ENCODE results near the gene FAM83B.

FAM83B gene

GRCh38 chr6:54856129-54856528 lies 9.6 kb downstream of the FAM83B start:
- Histone ChIP-seq H3K4me2 (no peak overlapping the region), H3K4me1 (no peaks in the 10 kb centered on the region), H3K27ac (no peak overlapping the region), H3K36me3 (no peaks in the 10 kb centered on the region), H3K27me3 (no peaks in the 10 kb centered on the region), H3K9me3 (replicated peaks in 1 of 11) (peaks cover 0 to 13% (median 4%) of the 10 kb centered on the region in 11 experiments; a peak in 7 of 22 replicates), H3K9ac (no peak overlapping the region), H4K20me1 (no peaks in the 10 kb centered on the region), H3K4me3 (no peak overlapping the region)
- no peak for TF ChIP-seq Cebpa-rat (IDR thresholded peaks at IDR 0.05)

GRCh38 chr6:54860132-54860531 lies 13.6 kb downstream of the FAM83B start:
- Histone ChIP-seq H3K4me1 (no peaks in the 10 kb centered on the region), H3K4me3 (no peak overlapping the region), H3K9ac (no peak overlapping the region), H3K27ac (no peak overlapping the region), H4K20me1 (no peaks in the 10 kb centered on the region), H3K36me3 (no peaks in the 10 kb centered on the region), H3K9me3 (replicated peaks in 1 of 11) (no peaks in the 10 kb centered on the region), H3K27me3 (no peaks in the 10 kb centered on the region), H3K4me2 (no peak overlapping the region)
- no peak for TF ChIP-seq Cebpa-rat (IDR thresholded peaks at IDR 0.05)

DNA sequence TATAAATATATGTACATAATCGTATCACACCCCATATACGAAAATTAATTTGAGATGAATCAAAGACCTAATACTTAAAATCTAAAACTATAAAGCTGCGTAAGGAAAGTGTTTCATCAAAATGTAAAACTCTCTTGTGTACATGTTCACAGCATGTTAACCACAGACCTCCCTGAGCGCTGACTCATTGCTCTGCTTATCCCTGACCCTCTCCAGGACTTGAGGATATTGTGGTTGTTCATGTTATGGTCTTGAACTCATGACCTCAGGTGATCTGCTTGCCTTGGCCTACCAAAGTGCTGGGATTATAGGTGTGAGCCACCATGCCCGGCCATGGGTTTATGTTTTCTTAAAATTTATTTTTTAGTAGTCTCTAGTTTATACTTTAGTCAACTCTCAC lies 14.2 kb downstream of the FAM83B start:
- Histone ChIP-seq H3K27me3 (no peaks in the 10 kb centered on the region), H3K27ac (no peak overlapping the region), H3K4me3 (no peak overlapping the region), H4K20me1 (no peaks in the 10 kb centered on the region), H3K4me2 (no peak overlapping the region), H3K36me3 (no peaks in the 10 kb centered on the region), H3K9ac (no peak overlapping the region), H3K9me3 (replicated peaks in 1 of 11) (no peaks in the 10 kb centered on the region), H3K4me1 (no peaks in the 10 kb centered on the region)
- TF ChIP-seq Cebpa-rat (IDR thresholded peaks at IDR 0.05) = no peak

GRCh38 chr6:54861905-54862616 lies 15.5 kb downstream of the FAM83B start:
- H3K4me3 ChIP-seq = no peak overlapping the region
- TF ChIP-seq Cebpa-rat (IDR thresholded peaks at IDR 0.05) = no peak
- no peaks in the 10 kb centered on the region for H3K4me1 ChIP-seq
- no peaks in the 10 kb centered on the region for H3K9me3 ChIP-seq (replicated peaks in 1 of 11)
- no peaks in the 10 kb centered on the region for H3K27me3 ChIP-seq
- no peaks in the 10 kb centered on the region for H4K20me1 ChIP-seq
- H3K27ac ChIP-seq = no peak overlapping the region
- no peaks in the 10 kb centered on the region for H3K36me3 ChIP-seq
- no peak overlapping the region for H3K4me2 ChIP-seq
- H3K9ac ChIP-seq = no peak overlapping the region

- Histone ChIP-seq H3K27me3 (no peaks in the 10 kb centered on the region), H3K4me3 (no peak overlapping the region), H3K4me2 (no peak overlapping the region), H3K4me1 (no peaks in the 10 kb centered on the region), H3K9ac (no peak overlapping the region), H3K9me3 (replicated peaks in 1 of 11) (no peaks in the 10 kb centered on the region), H3K36me3 (no peaks in the 10 kb centered on the region), H4K20me1 (no peaks in the 10 kb centered on the region), H3K27ac (no peak overlapping the region)
- TF ChIP-seq Cebpa-rat (IDR thresholded peaks at IDR 0.05) = no peak
These were observed 17.7 kb downstream of the FAM83B start for GRCh38 chr6:54864272-54864671.

DNA sequence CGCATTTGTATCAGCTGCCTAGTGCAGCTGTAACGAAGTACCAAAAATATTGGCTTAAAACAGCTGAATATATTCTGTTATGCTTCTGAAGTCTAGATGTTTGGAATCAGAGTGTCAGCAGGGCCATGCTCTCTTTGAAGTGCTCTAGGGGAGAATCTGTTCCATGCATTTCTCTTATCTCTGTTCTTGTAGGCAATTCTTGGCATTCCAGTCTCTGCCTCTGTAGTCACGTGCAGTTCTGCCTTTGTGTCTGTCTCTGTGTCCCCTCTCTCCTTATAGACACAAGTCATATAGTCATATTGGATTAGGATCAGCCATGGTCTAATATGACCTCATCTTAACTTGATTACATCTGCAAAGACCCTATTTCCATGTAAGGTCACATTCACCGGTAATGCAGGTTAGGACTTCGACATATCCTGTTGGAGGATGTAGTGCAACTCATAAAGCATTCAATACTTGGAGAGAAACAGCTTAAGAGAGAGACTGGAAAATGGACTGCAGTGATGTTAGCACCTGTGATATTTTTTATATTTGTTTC lies 18.6 kb downstream of the FAM83B start:
- no peak overlapping the region for H3K27ac ChIP-seq
- no peaks in the 10 kb centered on the region for H3K36me3 ChIP-seq
- no peak overlapping the region for H3K4me2 ChIP-seq
- no peak overlapping the region for H3K4me3 ChIP-seq
- no peak for TF ChIP-seq Cebpa-rat (IDR thresholded peaks at IDR 0.05)
- no peaks in the 10 kb centered on the region for H3K9me3 ChIP-seq (replicated peaks in 1 of 11)
- H4K20me1 ChIP-seq = no peaks in the 10 kb centered on the region
- no peak overlapping the region for H3K9ac ChIP-seq
- no peaks in the 10 kb centered on the region for H3K27me3 ChIP-seq
- H3K4me1 ChIP-seq = no peaks in the 10 kb centered on the region

DNA sequence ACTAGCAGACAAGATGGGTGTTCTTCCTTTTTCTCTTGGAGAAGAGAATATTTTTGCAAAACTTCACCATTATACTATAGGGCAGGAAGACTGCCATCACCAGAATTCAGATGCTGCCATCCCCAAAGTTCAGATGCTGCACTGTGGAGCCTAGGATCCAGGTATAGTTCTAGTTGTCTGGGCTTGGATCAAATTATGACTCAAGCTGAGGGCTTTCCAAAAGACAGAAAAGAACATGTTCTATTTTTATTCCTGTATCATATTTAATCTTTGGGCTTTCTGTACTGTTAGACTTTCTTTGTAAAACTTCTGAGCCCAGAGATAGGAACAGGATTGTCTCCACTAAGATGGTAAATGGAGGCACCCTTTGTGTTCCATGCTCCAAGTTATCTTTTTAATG lies 22.0 kb downstream of the FAM83B start:
- H3K9me3 ChIP-seq (replicated peaks in 1 of 11) = no peaks in the 10 kb centered on the region
- TF ChIP-seq Cebpa-rat (IDR thresholded peaks at IDR 0.05) = no peak
- H3K4me1 ChIP-seq = no peaks in the 10 kb centered on the region
- H3K4me3 ChIP-seq = no peak overlapping the region
- H4K20me1 ChIP-seq = no peaks in the 10 kb centered on the region
- H3K9ac ChIP-seq = no peak overlapping the region
- H3K4me2 ChIP-seq = no peak overlapping the region
- H3K27me3 ChIP-seq = no peaks in the 10 kb centered on the region
- no peak overlapping the region for H3K27ac ChIP-seq
- H3K36me3 ChIP-seq = no peaks in the 10 kb centered on the region

DNA sequence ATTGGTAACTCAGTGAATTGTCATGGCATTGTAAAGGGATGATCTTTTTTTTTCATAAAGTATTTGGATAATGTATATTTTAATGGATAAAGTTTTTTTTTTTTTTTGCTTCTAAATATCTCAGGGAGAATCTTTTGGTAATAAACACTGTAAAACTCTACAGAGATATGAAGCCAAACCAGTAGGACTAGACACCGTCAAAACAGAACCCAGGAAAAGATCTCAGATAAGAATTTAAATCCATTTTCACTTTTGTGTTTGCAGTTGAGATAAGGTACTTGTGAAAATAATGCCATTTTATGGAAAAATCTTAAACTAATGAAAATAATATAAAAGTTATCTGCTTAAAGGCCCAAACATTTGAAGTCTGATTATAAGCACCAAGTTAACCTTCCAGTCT lies 27.0 kb downstream of the FAM83B start:
- Histone ChIP-seq H3K9ac (no peak overlapping the region), H3K4me1 (no peaks in the 10 kb centered on the region), H3K4me2 (no peak overlapping the region)

DNA sequence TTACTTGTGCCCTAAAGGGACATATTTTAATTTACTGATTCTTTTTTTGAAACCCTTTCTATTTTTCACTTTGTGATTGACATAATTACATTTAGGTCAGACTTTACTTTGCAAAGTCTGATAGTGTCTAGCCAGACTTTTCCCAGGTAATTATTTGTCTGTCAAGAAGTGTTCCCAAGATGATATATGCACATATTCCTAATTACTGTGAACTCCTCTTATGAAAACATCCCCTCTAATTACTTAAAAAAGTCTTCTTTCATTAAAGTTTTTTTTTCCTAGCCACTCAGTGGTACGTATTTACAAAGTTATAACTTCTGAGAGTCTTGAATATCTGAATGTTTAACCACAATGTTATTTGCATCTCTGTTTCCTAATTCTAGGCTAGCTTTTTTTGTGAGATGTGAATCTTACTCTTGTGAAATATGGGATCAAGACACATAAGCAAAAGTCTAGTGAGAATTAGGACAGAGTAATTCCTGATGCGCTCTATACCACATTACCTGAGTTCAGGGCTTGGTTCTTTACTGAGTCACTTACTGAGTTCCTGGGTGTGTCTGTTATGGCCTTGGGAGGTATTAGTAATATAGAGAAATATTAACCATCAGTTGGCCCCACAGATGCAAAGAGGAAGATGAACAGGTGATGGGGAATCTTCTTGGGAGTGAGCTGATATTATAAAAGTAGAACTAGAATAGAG lies 27.9 kb downstream of the FAM83B start:
- H3K9ac ChIP-seq = no peak overlapping the region
- H3K36me3 ChIP-seq = no peaks in the 10 kb centered on the region
- H3K27ac ChIP-seq = no peak overlapping the region
- no peaks in the 10 kb centered on the region for H4K20me1 ChIP-seq
- no peak overlapping the region for H3K4me3 ChIP-seq
- TF ChIP-seq Cebpa-rat (IDR thresholded peaks at IDR 0.05) = no peak
- no peaks in the 10 kb centered on the region for H3K27me3 ChIP-seq
- H3K4me1 ChIP-seq = no peaks in the 10 kb centered on the region
- no peak overlapping the region for H3K4me2 ChIP-seq
- no peaks in the 10 kb centered on the region for H3K9me3 ChIP-seq (replicated peaks in 1 of 11)

More for the DNA sequence above, 27.0 kb downstream of the FAM83B start:
- Histone ChIP-seq H3K36me3 (no peaks in the 10 kb centered on the region), H3K27ac (no peak overlapping the region), H3K27me3 (no peaks in the 10 kb centered on the region), H4K20me1 (no peaks in the 10 kb centered on the region), H3K4me3 (no peak overlapping the region), H3K9me3 (replicated peaks in 1 of 11) (no peaks in the 10 kb centered on the region)
- no peak for TF ChIP-seq Cebpa-rat (IDR thresholded peaks at IDR 0.05)

DNA sequence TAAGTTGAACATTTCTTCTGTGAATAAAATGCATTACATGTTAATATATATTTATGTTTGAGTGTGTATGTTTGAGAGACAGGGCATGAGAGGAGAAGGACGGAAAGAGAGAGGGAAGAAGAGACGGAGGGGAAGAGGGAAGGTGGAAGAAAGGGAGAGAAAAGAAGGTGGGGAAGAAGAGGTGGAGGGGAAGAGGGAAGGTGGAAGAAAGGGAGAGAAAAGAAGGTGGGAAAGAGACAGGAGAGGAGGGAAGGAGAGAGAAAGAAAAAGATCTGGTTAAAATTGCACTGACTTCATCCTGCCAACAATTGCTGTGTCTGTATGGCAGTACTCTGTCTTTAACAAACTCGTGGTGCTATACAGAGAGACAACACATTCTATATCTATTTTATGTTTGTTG lies 29.0 kb downstream of the FAM83B start:
- Histone ChIP-seq H3K27ac (no peak overlapping the region), H3K9ac (no peak overlapping the region), H4K20me1 (no peaks in the 10 kb centered on the region), H3K9me3 (replicated peaks in 1 of 11) (no peaks in the 10 kb centered on the region), H3K4me1 (no peaks in the 10 kb centered on the region), H3K4me2 (no peak overlapping the region), H3K27me3 (no peaks in the 10 kb centered on the region), H3K36me3 (no peaks in the 10 kb centered on the region), H3K4me3 (no peak overlapping the region)
- no peak for TF ChIP-seq Cebpa-rat (IDR thresholded peaks at IDR 0.05)

All from BLaER1 treated with 17β-estradiol and CSF1 and Interleukin-3, amounts not matched to agents 10 nM and 100 nM (cell line).